Activated CD4-positive, CD25-positive, alpha-beta regulatory T cell treated with anti-CD3 and anti-CD28 coated beads, Interleukin-2, amount 50 U/mL, for 72 hours (primary cell): ENCODE results near the gene ARL17B.
"Not testable (repeated sequence)": the region's sequence is repeated elsewhere in the genome, so short reads cannot be mapped to it uniquely, and the experiment has no call there.

Experiments used
- DNase-seq: peaks from one replicate; pipeline ENCODE4 v3.0.0; 2021

The ARL17B gene

GRCh38 chr17:46244949-46245768 lies 116.4 kb downstream of the ARL17B start:
- DNase-seq, result not testable (repeated sequence)

- DNase-seq, result not testable (repeated sequence)
These were observed 117.1 kb downstream of the ARL17B start for GRCh38 chr17:46244339-46244913.

- DNase-seq, result not testable (repeated sequence)
These were observed 117.6 kb downstream of the ARL17B start for GRCh38 chr17:46243928-46244327.

- not testable (repeated sequence) for DNase-seq
These were observed 118.1 kb downstream of the ARL17B start for GRCh38 chr17:46243505-46243904.

- DNase-seq, result not testable (repeated sequence)
These were observed 130.2 kb downstream of the ARL17B start for GRCh38 chr17:46231359-46231758.

GRCh38 chr17:46225274-46225794 lies 136.2 kb downstream of the ARL17B start:
- DNase-seq, result peak; percentile 100

- DNase-seq, result not testable (repeated sequence)
These were observed 136.7 kb downstream of the ARL17B start for GRCh38 chr17:46224864-46225263.
